GM12891 (cell line): Measurements from ENCODE around the gene ARRB1.

Experiments
- POLR2A ChIP-seq: IDR thresholded peaks from 2 replicates; pipeline ENCODE4 v1.6.1; 2011; ENCODE audit warnings: low read depth, low read length, control low read depth
- POLR2AphosphoS5 ChIP-seq: IDR thresholded peaks from 2 replicates; pipeline ENCODE4 v1.6.1; 2011; ENCODE audit warnings: low read depth, low read length, control low read depth
- SPI1 ChIP-seq: IDR thresholded peaks from 2 replicates; pipeline ENCODE4 v1.6.1; 2011; ENCODE audit warnings: low read depth, low read length, control low read depth
- TAF1 ChIP-seq: IDR thresholded peaks from 2 replicates; pipeline ENCODE4 v1.6.1; 2011; ENCODE audit warnings: low read depth, low read length, control low read depth

- TF ChIP-seq TAF1 (no peak), POLR2A (no peak), SPI1 (no peak), POLR2AphosphoS5 (no peak)
Measured at GRCh38 chr11:75301601-75302345, 49.7 kb downstream of the ARRB1 start.
